Hematopoietic multipotent progenitor cell treated with erythropoietin and hydrocortisone succinate and interleukin-3 and kit ligand, for 15 days (in vitro differentiated cells): Measurements from ENCODE around the gene FSCN2.

Source experiments
- DNase-seq: peaks from one replicate; pipeline ENCODE4 v3.0.0-alpha.2; 2015; ENCODE audit warnings: low spot score

FSCN2 gene

GRCh38 chr17:81513753-81514488 lies 14.3 kb upstream of the FSCN2 start:
- DNase-seq: no peak

DNA sequence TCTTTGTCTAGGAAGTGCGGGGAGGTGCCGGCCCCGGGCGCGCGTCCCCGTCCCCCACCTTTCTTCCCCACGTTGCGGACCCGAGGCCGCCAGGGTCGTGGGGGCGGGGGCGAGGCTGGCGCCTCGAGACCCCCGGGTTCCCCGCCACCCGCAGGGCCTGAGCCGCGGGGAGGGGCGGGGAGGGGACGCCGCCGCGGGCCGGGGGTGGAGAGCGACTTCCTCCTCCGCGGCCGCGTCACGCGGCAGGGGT lies 13.8 kb upstream of the FSCN2 start:
- DNase-seq: no peak

- no peak for DNase-seq
Measured at GRCh38 chr17:81514739-81515529, 13.2 kb upstream of the FSCN2 start.

GRCh38 chr17:81515530-81516041 lies 12.6 kb upstream of the FSCN2 start:
- no peak for DNase-seq

- no peak for DNase-seq
Measured at GRCh38 chr17:81516439-81516838, 11.7 kb upstream of the FSCN2 start.

GRCh38 chr17:81517009-81517338 lies 11.2 kb upstream of the FSCN2 start:
- no peak for DNase-seq

DNA sequence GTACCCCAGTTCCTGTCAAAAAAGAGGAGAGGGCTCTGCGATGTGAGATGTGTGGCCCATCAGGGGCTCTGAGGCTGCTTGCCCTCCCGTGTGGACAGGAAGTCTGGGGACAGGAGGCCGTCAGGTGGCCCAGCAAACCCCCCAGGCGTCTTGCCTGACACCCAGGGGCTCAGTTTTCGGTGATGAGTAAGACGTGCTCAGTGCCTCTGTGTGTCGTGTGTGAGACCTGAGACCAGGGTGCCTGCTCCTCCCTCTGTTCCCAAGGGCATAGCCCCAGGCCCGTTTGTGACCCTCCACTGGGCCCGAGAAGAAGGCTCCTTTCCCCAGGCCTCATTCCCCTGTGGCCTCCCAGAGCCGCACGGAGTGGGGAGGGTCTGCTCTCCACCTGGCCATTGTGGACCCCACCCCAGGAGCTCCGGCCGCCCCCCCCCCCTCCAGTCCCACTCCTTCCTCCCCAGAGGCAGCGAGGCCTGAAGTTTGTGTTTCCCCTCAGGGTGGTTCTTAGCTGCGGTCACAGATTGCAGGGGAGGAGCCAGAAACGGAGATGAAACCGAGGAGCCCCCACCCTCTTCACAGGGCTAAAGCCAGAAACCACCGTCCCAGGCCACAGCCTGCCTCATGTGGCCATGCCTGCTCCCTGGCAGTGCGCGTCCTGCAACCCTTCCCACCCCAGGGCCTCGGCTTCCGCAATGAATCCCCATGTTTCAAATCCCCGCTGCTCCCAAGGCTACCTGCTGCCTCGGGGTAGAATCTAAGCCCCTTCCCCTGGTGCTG lies 10.7 kb upstream of the FSCN2 start:
- DNase-seq: no peak

GRCh38 chr17:81518113-81518784 lies 9.9 kb upstream of the FSCN2 start:
- DNase-seq: no peak

- DNase-seq: no peak
Measured at GRCh38 chr17:81518785-81519283, 9.3 kb upstream of the FSCN2 start.

DNA sequence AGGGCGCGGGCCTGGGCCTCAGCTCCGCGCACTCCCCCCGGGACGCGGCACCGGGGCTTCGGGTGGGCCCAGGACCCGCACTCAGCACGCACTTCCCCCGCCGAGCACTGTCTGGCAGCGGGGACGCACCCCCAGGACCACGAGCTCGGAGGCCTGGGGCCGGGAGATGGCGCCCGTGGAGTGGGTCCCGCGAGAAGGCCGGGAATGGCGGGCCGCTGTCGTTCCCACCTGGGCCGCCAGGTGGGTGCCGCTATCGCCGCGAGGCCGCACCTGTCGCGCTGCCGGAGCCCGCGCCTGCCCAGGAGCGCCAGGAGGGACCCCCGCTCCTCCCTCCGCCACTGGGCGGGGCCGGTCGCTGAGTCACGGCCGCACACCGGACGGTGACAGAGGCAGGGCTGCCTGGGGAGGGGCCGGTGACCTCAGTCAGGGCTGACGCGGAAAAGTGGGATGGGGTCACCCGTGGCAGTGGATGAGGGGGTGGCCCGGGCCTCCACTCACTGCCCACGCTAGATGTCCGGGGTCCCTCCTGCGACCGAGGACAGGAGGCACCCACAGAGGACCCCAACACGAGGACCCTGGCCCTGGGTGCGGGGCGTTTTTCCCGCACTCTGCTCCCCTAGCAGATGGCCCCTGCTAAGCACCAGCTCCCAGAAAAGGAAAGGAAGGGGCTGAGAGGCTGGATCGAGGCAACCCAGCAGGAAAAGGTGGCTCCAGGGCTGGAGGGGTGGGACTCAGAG lies 8.7 kb upstream of the FSCN2 start:
- no peak for DNase-seq

GRCh38 chr17:81520021-81520901 lies 7.9 kb upstream of the FSCN2 start:
- DNase-seq: no peak

- no peak for DNase-seq
Measured at GRCh38 chr17:81522491-81523401, 5.4 kb upstream of the FSCN2 start.

DNA sequence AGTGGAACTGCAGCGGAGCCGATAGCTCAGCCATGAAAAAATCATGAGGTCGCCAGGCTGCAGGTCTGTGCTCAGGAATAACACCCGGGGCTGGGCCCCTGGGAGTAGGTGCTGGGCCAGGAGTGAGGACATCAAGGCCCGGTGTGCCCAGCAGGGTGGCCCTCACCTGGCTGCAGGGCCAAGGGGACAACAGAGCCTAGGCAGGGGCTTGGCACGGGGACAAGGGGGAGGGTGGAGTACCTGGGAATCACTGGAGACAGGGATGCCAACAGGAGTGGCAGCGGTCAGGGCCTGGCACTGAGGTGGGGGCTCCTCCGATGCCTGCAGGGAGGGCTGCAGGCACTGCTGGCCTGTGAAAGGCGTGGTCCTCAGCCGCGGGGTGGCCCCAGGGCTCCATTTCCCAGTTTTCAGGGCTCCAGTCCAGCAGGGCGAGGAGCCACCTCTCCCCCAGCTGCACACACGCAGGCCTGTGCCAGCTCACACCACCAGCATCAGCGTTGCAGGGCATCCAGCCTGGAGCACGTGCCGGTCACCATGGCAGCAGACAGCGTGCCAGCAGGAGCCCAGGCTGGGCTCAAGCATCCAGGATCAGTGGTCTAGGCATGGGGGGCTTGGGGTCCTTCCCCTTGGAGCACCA lies 4.7 kb upstream of the FSCN2 start:
- DNase-seq: no peak

- DNase-seq: no peak
Measured at GRCh38 chr17:81524039-81524864, 3.9 kb upstream of the FSCN2 start.

DNA sequence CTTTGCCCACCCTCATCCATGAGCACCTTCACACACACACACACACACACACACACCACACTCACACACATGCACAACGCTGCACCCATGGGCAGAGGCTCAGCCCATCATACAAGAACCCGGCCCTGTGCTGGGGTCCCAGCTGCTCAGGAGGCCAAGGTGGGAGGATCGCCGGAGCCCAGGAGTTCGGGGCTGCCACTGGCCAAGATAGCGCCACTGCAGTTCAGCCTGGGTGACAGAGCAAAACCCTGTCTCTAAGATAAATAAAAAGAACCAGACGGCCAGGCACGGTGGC lies 3.4 kb upstream of the FSCN2 start:
- DNase-seq: no peak

- no peak for DNase-seq
Measured at GRCh38 chr17:81526662-81527571, 1.3 kb upstream of the FSCN2 start.

GRCh38 chr17:81528384-81528650 lies 140 bp downstream of the FSCN2 start:
- no peak for DNase-seq
